ENCODE measurements around the gene HERC5.

DNA sequence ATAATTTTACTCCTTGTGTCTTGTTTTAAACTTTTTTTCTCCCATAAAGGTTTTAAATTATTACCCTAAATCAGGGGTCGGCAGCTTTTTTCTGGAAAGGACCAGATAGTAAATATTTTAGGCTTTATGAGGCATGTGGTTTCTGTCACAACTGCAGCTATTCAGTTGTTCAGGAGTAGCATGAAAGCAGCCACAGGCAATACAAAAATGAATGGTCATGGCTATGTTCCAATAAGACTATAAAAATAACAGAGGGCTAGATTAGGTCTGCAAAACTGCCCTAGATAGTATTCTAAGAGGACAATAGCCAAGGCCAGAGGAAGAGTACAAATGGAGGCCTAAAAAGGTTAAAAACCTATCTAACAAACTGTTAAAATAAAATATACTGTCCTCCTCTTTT, 24.6 kb downstream of the HERC5 start:
- TF ChIP-seq POLR2A (IDR thresholded peaks at IDR 0.05) (no peak), EP300 (IDR thresholded peaks at IDR 0.05) (no peak)
- TF ChIP-seq, protein P1, sequence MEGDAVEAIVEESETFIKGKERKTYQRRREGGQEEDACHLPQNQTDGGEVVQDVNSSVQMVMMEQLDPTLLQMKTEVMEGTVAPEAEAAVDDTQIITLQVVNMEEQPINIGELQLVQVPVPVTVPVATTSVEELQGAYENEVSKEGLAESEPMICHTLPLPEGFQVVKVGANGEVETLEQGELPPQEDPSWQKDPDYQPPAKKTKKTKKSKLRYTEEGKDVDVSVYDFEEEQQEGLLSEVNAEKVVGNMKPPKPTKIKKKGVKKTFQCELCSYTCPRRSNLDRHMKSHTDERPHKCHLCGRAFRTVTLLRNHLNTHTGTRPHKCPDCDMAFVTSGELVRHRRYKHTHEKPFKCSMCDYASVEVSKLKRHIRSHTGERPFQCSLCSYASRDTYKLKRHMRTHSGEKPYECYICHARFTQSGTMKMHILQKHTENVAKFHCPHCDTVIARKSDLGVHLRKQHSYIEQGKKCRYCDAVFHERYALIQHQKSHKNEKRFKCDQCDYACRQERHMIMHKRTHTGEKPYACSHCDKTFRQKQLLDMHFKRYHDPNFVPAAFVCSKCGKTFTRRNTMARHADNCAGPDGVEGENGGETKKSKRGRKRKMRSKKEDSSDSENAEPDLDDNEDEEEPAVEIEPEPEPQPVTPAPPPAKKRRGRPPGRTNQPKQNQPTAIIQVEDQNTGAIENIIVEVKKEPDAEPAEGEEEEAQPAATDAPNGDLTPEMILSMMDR (IDR thresholded peaks at IDR 0.05), result no peak

Data from upper lobe of left lung (tissue), 4 donors.